Right forelimb (tissue), 1 donor: ENCODE data around the gene PDE4D.
"Not testable (repeated sequence)": the region's sequence is repeated elsewhere in the genome, so short reads cannot be mapped to it uniquely, and the experiment has no call there.

Experiments
- DNase-seq: peaks from one replicate; pipeline ENCODE4 v3.0.0-alpha.2; 2018

The PDE4D gene

GRCh38 chr5:59497207-59497606 is 396.3 kb downstream of the PDE4D start:
- DNase-seq, result no peak

GRCh38 chr5:59496524-59497134 is 396.9 kb downstream of the PDE4D start:
- DNase-seq, result no peak

- DNase-seq, result no peak
Measured at GRCh38 chr5:59491945-59492344, 401.6 kb downstream of the PDE4D start.

GRCh38 chr5:59489551-59489950 is 404.0 kb downstream of the PDE4D start:
- no peak for DNase-seq

- DNase-seq, result no peak
Measured at GRCh38 chr5:59487772-59488729, 405.5 kb downstream of the PDE4D start.

GRCh38 chr5:59487068-59487686 is 406.3 kb downstream of the PDE4D start:
- no peak for DNase-seq

- no peak for DNase-seq
Measured at GRCh38 chr5:59486508-59486907, 407.0 kb downstream of the PDE4D start.

- no peak for DNase-seq
Measured at GRCh38 chr5:59485629-59486439, 407.7 kb downstream of the PDE4D start.

- no peak for DNase-seq
Measured at GRCh38 chr5:59485107-59485506, 408.4 kb downstream of the PDE4D start.

GRCh38 chr5:59484618-59485017 is 408.9 kb downstream of the PDE4D start:
- no peak for DNase-seq

- DNase-seq, result no peak
Measured at GRCh38 chr5:59483971-59484472, 409.5 kb downstream of the PDE4D start.

- no peak for DNase-seq
Measured at GRCh38 chr5:59479086-59479485, 414.4 kb downstream of the PDE4D start.

GRCh38 chr5:59474324-59474723 is 419.2 kb downstream of the PDE4D start:
- no peak for DNase-seq

- DNase-seq, result no peak
Measured at GRCh38 chr5:59473611-59474010, 419.9 kb downstream of the PDE4D start.

- no peak for DNase-seq
Measured at GRCh38 chr5:59471463-59471862, 422.1 kb downstream of the PDE4D start.

- no peak for DNase-seq
Measured at GRCh38 chr5:59467969-59468368, 425.6 kb downstream of the PDE4D start.

GRCh38 chr5:59466271-59466670 is 427.3 kb downstream of the PDE4D start:
- DNase-seq, result no peak

- no peak for DNase-seq
Measured at GRCh38 chr5:59464969-59465368, 428.6 kb downstream of the PDE4D start.

GRCh38 chr5:59463618-59464166 is 429.8 kb downstream of the PDE4D start:
- not testable (repeated sequence) for DNase-seq

GRCh38 chr5:59462956-59463355 is 430.6 kb downstream of the PDE4D start:
- DNase-seq, result no peak

GRCh38 chr5:59460368-59461153 is 433.0 kb downstream of the PDE4D start:
- no peak for DNase-seq
